GM19397 (cell line): ENCODE results near the gene FOXO1.
"Not testable (repeated sequence)": the region's sequence is repeated elsewhere in the genome, so short reads cannot be mapped to it uniquely, and the experiment has no call there.

Experiments used
- ATAC-seq: cut with Tn5 transposase; IDR thresholded peaks from one replicate; pipeline ENCODE4 v1.9.1; 2021; ENCODE audit warnings: mild to moderate bottlenecking, moderate library complexity; ENCODE audit not compliant: unreplicated experiment

FOXO1 gene

GRCh38 chr13:40666045-40666932 lies at the start of gene FOXO1:
Gene FOXO1, minus strand, starts transcription at chr13:40666641. Its CDS starts 429 bp downstream, at chr13:40666212.
- ATAC-seq = peak; percentile 65

- not testable (repeated sequence) for ATAC-seq
Observed at GRCh38 chr13:40714433-40714832, 48.0 kb upstream of the FOXO1 start.

DNA sequence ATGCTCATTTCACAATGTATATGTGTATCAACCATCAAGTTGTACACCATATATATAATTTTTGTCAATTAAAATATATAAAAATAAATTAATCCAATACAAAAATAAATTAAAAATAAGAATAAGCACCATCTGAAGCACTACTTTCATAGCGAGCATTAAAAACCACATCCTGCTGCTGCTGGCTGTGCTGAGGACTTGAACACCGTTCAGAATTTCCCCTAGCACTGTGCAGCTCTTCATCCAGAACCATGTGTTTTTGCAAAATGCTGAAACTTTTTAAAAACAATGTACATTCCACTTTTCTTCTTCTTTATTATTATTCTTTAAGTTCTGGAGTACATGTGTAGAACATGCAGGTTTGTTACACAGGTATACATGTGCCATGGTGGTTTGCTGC lies 40.0 kb upstream of the FOXO1 start:
- no peak for ATAC-seq

DNA sequence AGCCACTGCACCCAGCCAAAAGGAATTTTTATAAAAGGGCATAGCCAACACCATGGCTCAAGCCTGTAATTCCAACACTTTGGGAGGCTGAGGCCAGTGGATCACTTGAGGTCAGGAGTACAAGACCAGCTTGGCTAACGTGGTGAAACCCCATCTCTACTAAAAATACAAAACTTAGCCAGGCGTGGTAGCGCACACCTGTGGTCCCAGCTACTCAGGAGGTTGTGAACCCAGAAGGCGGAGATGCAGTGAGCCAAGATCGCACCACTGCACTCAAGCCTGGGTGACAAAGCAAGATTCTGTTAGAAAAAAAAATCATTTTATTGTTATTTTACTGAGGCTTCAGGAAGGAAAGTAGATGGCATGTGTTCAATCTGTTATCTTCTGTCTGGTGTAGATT lies 31.3 kb upstream of the FOXO1 start:
- ATAC-seq = peak; percentile 75

DNA sequence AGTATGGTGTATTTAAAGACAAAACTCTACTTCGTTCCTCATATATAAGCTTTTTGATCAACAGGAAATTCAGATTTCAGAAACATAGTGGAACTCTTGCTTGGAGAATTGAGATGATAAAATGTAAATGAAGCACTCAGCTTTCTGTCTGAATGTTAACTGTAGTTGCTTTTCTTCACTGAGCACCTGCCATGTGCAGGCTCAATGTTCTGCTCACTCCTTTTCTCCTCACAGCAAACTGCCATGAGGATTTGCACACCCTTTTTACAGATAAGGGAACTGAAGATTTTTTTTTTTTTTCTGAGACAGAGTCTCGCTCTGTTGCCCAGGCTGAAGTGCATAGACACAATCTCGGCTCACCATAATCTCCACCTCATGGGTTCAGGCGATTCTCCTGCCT lies 28.0 kb upstream of the FOXO1 start:
- ATAC-seq = no peak

DNA sequence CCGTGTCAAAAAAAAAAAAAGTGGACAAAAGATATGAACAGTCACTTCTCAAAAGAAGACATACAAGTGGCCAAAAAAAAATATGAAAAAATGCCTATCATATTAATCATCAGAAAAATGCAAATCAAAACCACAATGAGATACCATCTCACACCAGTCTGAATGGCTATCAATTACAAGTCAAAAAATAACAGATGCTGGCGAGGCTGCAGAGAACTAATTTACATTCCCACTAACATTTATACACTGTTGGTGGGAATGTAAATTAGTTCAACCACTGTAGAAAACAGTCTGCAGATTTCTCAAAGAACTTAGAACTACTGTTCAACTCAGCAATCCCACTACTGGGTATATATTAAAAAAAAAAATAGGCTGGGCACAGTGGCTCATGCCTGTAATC lies 26.5 kb upstream of the FOXO1 start:
- ATAC-seq = peak; percentile 71

DNA sequence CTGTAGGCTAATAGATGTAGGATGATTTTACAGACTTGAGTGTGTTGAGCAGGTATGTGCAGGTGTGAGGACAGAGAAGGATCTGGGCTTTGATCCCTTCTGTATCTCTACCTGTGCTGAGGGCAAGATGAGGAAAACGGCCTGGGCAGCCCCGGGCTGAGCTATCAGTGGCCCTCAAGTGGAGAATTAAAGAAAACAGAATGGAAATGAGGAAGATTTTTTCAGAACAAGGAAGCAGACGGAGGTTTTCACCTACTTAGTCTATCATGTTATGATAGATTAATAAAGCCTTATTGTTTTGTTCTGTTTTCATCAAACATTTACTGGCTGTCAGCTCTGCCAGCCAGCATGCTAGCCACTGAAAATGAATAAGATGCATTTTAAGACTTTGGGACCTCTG lies 22.3 kb upstream of the FOXO1 start:
- ATAC-seq = no peak

- no peak for ATAC-seq
Observed at GRCh38 chr13:40682449-40683240, 16.2 kb upstream of the FOXO1 start.

DNA sequence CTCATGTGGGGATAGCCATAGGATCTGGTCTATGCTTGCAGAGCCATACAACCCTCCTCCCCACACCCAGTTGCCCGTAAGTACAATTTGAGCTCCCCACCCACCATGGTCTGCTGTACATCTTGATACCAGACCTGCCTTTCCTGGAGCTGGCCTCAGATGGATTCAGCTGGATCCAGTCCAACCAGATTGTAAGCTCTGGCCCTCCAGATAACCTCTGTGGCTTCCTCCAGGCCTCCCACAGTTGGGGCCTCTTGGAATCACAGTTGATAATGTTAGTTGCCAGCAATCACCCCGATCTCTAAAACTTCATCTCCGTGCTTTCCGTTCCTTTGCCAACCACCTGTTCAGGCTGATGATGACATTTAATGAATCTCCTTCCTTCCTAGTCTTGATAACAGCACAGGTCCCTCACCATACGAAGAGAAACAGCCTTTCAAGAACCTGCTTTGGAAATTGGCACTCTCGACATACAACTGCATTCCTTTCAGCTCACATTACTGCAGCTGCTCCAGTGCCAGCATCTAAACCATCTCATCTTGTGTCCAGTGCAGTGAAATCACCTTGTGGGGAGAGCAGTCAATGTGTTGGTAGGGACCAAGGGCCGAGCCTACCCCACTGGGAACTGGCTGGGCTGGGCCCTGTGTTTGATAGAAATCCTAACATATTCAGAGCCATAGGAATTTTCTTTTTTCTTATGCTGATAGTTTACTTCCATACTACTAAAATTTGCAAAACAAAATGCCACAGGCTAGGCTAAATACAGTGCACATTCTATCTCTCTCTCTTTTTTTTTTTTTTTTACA lies 15.1 kb upstream of the FOXO1 start:
- ATAC-seq = no peak

DNA sequence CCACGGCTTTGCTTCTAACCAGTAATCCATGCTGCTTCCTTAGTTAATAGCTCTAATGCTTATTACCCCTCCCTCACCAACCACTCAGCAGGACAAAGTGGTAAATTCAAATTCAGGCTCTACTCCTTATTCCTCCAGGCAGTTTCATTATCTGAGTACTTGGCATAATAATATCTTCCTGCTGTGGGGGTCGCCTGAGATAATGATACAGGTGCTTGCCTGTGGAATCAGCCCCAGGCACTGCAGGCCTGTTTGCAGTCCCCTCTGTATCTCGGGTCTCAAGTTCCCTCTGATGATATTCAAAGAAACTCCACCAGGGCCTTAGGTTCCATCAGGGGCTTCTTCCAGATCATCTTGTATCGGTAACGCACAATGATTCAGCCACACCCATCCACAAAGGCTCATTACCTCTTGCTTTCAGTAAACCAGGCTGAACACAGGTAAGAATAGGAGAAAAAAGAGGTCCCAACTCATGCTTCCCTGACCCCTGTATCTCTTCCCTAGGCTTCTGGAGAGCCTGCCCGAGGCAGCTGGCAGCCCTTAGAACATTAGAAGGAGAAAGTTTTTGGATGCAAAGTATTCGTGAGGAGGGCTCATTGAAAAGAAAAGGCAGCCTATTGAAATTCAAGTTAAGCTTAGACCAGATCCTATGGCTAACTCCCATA lies 14.3 kb upstream of the FOXO1 start:
- ATAC-seq = no peak

- ATAC-seq = no peak
Observed at GRCh38 chr13:40679480-40679985, 13.1 kb upstream of the FOXO1 start.

- ATAC-seq = no peak
Observed at GRCh38 chr13:40677064-40677463, 10.6 kb upstream of the FOXO1 start.

DNA sequence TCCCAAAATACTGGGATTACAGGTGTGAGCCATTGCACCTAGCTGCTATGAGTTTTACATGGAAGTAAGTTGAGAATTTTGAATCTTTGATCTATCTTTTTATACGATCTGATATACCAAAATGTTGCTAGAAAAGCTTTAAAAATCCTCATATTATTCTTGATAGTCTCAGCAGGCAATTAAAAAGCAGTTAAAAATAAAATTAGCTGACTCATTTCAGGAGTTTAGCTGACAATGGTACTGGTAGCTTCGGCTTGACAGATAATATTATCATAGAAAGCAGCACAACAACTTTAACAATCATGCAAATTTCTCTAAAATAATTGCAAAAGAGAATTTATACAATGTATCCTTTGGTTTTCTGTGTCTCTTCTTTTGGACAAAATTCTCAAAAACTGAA lies 9.6 kb upstream of the FOXO1 start:
- no peak for ATAC-seq

DNA sequence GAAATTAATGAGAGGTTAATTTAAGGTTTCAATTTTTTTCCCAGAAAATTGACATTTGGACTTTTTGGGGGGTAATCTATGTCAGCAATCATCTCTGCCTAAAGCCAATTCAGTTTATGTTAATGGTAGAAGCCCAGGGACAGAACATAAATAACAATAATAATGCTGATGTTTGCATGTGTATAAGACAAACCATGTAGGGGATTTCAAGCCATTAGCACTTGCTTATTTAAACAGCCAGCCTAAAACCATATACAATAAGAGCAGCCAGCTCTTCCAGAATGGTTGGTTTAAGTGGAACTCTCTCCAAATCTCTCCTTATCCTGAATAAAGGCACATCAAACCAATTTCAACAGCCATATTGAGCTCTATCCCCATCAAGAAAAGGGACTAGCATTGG lies 7.0 kb upstream of the FOXO1 start:
- no peak for ATAC-seq

GRCh38 chr13:40672765-40673397 lies 6.4 kb upstream of the FOXO1 start:
- no peak for ATAC-seq

- ATAC-seq = no peak
Observed at GRCh38 chr13:40671956-40672764, 5.7 kb upstream of the FOXO1 start.

DNA sequence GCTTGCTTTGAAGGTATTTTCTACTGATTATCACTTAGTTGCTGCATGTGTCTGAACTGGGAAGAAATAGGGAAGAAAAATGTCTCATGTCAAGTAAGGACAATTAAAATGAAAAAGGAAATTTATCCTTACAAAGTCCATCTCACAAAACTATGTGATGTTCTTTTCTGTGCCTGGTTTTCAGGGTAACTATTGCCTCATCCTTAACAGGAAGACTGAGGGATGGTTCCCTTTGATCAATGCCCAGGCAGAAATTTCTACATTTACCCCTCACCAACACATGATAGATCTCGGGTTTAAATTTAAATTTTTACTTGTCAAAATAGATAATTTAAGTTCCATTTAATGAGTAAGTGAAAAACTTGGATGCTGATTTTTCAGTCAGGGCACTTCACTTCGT lies 3.9 kb upstream of the FOXO1 start:
- ATAC-seq = no peak

- ATAC-seq = no peak
Observed at GRCh38 chr13:40668335-40668734, 1.9 kb upstream of the FOXO1 start.

DNA sequence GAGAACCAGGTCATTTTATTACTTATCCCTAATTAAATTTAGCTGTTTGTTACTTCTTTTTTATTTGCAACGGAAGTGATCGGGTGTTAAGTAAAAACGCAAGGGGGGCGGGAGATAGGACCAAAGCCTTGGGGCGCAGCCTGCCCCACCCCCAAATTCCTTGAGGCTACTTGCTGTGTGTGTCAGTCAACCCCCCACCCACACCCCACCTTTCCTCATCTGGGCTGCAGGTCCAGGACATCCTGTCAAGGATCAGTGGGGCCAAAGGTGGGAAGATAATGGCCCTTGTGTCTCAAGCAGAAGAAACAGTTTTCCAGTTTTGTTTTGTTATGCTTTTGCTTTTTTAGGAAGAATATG lies 1.2 kb upstream of the FOXO1 start:
- ATAC-seq = no peak
